AG10803 (cell line): Measurements from ENCODE around the gene ADORA2A.

ENCODE experiments used
- DNase-seq: peaks from one replicate; pipeline ENCODE4 v3.0.0; 2010; ENCODE audit warnings: low read depth
- H3K4me3 ChIP-seq: 2 replicates; pipeline ENCODE4 v1.5.1; 2011; ENCODE audit warnings: mild to moderate bottlenecking, low read length, control low read depth
- CTCF ChIP-seq: conservative IDR thresholded peaks from 2 replicates; pipeline ENCODE4 v1.5.1; 2011; ENCODE audit warnings: mild to moderate bottlenecking, low read length, control low read depth, inconsistent platforms

ADORA2A gene

GRCh38 chr22:24422102-24422665 is 5.2 kb upstream of the ADORA2A start:
- DNase-seq = no peak
- no peak for TF ChIP-seq CTCF
- H3K4me3 ChIP-seq = no peak overlapping the region

GRCh38 chr22:24423519-24424000 is 3.8 kb upstream of the ADORA2A start:
- peak; percentile 41 for TF ChIP-seq CTCF
- no peak for DNase-seq
- H3K4me3 ChIP-seq = peak overlapping the region; percentile 42

DNA sequence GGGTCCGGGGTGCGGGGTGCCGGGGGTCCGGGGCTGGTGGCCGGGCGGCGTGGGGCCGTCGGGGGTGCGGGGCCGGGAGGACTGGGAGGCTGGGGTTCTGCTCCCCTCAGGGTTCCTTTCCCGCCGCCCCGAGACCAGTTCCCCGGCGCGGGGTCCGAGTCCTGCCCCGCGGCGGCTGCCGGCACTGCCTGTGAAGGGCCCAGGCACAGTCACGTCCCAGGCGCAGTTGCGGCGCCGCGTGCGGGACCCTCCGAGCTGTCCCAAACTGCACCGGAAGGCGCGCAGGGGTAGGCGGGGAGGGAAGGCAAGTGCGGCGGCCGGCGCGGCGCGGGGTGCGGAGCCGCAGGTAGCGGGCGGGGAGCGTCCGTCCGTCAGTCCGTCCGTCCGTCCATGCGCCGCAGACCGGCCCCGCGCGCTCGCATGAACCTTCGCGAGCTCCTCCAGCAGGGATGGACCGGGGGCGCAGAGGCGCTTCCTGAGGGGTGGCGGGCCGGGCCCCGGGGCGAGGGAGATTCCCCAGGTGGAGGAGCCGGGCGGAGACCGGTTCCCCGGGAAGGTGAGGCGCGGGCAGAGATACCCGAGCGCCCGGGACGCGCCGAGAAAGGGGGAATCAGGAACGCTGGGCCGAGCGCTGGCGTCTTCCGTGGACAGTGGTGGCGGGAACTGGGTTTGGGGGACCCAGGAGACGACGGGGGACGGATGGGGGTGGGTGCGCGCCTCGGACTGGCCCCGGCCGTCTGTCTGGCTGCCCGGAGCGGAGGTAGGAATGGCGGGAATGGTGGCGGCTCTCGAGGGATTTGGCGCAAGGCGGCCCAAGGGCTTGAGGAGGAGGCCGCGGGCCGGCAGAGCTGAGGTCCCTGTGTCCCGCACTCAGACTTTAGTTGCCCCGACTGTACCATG is 3.1 kb upstream of the ADORA2A start:
- DNase-seq = no peak
- TF ChIP-seq CTCF = no peak
- peak overlapping the region; percentile 44 for H3K4me3 ChIP-seq

DNA sequence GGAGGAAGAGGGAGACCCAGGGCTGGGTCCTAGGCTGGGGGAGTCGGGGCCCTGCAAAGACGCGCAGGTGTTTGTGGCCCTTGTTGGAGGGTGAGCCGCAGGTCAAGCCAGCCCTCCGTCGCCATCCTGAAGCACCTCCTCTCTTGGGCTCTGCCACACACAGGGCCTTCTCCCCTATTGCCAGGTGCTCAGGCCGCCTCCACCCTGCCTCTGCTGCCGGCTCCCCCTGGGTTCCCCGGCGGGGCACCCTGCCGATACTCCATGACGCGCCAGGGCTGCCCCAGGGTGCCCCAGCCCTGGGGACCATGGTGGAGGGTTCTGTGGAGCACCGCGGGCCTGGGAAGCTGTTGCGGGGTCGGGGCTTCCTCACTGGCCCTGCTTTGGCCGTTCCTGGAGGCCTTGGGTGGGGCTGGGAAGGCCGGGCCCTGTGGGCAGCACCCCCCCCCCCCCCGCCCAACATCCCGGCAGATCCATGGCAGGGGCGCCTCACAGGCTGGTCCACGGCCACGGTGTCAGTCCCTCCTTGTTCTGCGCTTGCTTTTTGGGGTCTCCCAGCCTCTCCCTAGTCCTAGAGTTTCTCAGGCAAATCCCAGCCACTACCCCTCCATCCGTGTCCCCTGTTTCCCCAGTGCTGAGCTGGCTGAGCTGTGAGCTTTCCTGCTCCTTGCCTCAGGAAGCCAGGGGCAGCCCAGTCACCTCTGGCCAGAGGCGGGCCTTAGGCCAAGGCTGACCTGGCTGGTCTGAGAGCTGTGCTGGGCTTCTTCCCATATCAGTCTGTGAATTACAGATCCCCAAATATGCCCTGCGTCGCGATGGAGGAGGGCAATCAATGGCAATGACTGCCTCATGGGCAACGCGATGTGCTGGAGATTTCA is 2.3 kb upstream of the ADORA2A start:
- H3K4me3 ChIP-seq = no peak overlapping the region
- no peak for TF ChIP-seq CTCF
- no peak for DNase-seq

DNA sequence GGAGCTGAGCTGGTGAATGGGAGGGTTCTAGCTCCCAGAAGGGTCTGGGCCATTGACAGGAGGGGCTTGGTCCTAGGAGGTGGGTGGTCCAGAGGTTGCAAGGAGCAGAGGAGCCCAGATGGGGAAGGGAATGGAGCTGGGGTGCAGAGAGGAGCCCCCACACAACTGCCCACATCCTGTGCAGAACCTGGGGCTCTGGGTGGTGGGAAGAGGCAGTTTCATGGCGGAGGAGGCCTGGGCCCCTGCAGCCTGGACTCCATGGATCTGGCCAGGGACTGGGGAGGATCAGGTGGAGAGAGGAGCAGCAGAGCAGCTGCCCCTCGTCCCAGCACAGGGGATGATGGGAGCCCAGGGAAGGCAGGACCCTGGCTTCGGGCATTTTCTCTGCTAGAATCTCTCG is 963 bp upstream of the ADORA2A start:
- DNase-seq = no peak
- no peak for TF ChIP-seq CTCF
- no peak overlapping the region for H3K4me3 ChIP-seq

GRCh38 chr22:24426851-24427499 is 424 bp upstream of the ADORA2A start:
- no peak for TF ChIP-seq CTCF
- no peak overlapping the region for H3K4me3 ChIP-seq
- DNase-seq = no peak
